Astrocyte (in vitro differentiated cells and primary cell): ENCODE results near the gene CBX6. TPM values are rescaled to one million over a fixed set of nuclear protein-coding genes. Genes with fewer than 3 reads are reported as not detected.

Experiments used
- DNase-seq: peaks from one replicate; pipeline ENCODE4 v3.0.0-alpha.2; 2010; ENCODE audit warnings: low read depth
- FAIRE-seq: peaks from 2 replicates; lab custom pipeline; 2011; peaks lifted over from hg19 to GRCh38; lab: Jason Lieb, UNC
- H2AFZ ChIP-seq: 2 replicates; pipeline ENCODE4 v1.6.0; 2012; ENCODE audit warnings: low read depth, low read length, inconsistent platforms
- H3K27ac ChIP-seq: 2 replicates; pipeline ENCODE4 v1.5.1; 2011; ENCODE audit warnings: low read depth, low read length, inconsistent platforms
- H3K27me3 ChIP-seq: 2 replicates; pipeline ENCODE4 v1.6.0; 2011; ENCODE audit warnings: low read length, inconsistent platforms; ENCODE audit not compliant: insufficient read depth
- H3K36me3 ChIP-seq: 2 replicates; pipeline ENCODE4 v1.5.1; 2011; ENCODE audit warnings: low read length, inconsistent platforms; ENCODE audit not compliant: insufficient read depth
- H3K4me1 ChIP-seq: 2 replicates; pipeline ENCODE4 v1.5.1; 2011; ENCODE audit warnings: low read length, inconsistent platforms; ENCODE audit not compliant: insufficient read depth
- H3K4me2 ChIP-seq: 2 replicates; pipeline ENCODE4 v1.6.0; 2012; ENCODE audit warnings: low read length, inconsistent platforms
- H3K4me3 ChIP-seq: 2 replicates; pipeline ENCODE4 v1.5.1; 2011; ENCODE audit warnings: low read depth, mild to moderate bottlenecking, low read length, inconsistent platforms; ENCODE audit not compliant: insufficient read depth
- H3K79me2 ChIP-seq: 2 replicates; pipeline ENCODE4 v1.6.0; 2012; ENCODE audit warnings: mild to moderate bottlenecking, low read length, inconsistent platforms; ENCODE audit not compliant: insufficient read depth
- H3K9ac ChIP-seq: 2 replicates; pipeline ENCODE4 v1.6.0; 2012; ENCODE audit warnings: mild to moderate bottlenecking, low read length, inconsistent platforms
- H3K9me3 ChIP-seq: 2 replicates; pipeline ENCODE4 v1.5.1; 2012; ENCODE audit warnings: low read depth, mild to moderate bottlenecking, low read length, inconsistent platforms; ENCODE audit not compliant: insufficient read depth
- H4K20me1 ChIP-seq: 2 replicates; pipeline ENCODE4 v1.6.0; 2012; ENCODE audit warnings: low read length, inconsistent platforms; ENCODE audit not compliant: insufficient read depth
- H3K27ac Mint-ChIP-seq: one replicate; pipeline ENCODE4 v1.8.0; 2021; ENCODE audit warnings: mild to moderate bottlenecking, mixed read lengths; ENCODE audit not compliant: unreplicated experiment
- H3K27me3 Mint-ChIP-seq: one replicate; pipeline ENCODE4 v1.8.0; 2021; ENCODE audit warnings: low read depth, mixed read lengths; ENCODE audit not compliant: unreplicated experiment
- H3K36me3 Mint-ChIP-seq: one replicate; pipeline ENCODE4 v1.8.0; 2021; ENCODE audit warnings: low read depth, mixed read lengths; ENCODE audit not compliant: unreplicated experiment
- H3K4me1 Mint-ChIP-seq: one replicate; pipeline ENCODE4 v1.8.0; 2021; ENCODE audit warnings: low read depth, mixed read lengths; ENCODE audit not compliant: unreplicated experiment
- H3K4me3 Mint-ChIP-seq: one replicate; pipeline ENCODE4 v1.8.0; 2021; ENCODE audit warnings: mild to moderate bottlenecking, moderate library complexity, mixed read lengths; ENCODE audit not compliant: unreplicated experiment
- H3K9me3 Mint-ChIP-seq: one replicate; pipeline ENCODE4 v1.8.0; 2021; ENCODE audit warnings: mild to moderate bottlenecking, mixed read lengths; ENCODE audit not compliant: unreplicated experiment
- EZH2 ChIP-seq: IDR thresholded peaks from 2 replicates; pipeline ENCODE4 v1.6.1; 2012; ENCODE audit warnings: mild to moderate bottlenecking, low read length, inconsistent platforms; ENCODE audit not compliant: insufficient read depth
- total RNA-seq: library from RNA; stranded (reverse); gene quantifications from 2 replicates; pipeline ENCODE4 v1.2.1, GENCODE V29; 2021
- TF ChIP-seq, protein P1 (sequence below): IDR thresholded peaks from 2 replicates; pipeline ENCODE4 v1.5.1; 2011; ENCODE audit warnings: low read depth, mild to moderate bottlenecking, inconsistent platforms, low read length, moderate library complexity; ENCODE audit not compliant: insufficient read depth

CBX6 gene
- total RNA-seq, 1 donor from 2014 or later, result 34.9 TPM

- Mint-ChIP-seq H3K27ac (no peak overlapping the region), H3K4me3 (no peak overlapping the region), H3K36me3 (peaks cover 3% of the 10 kb centered on the region), H3K27me3 (no peaks in the 10 kb centered on the region), H3K4me1 (peaks cover 5% of the 10 kb centered on the region), H3K9me3 (no peaks in the 10 kb centered on the region)
- H3K9me3 ChIP-seq, result no peaks in the 10 kb centered on the region
- H3K36me3 ChIP-seq, result no peaks in the 10 kb centered on the region
- H3K9ac ChIP-seq, result peak overlapping the region; percentile 36
- TF ChIP-seq EZH2, result no peak
- TF ChIP-seq, protein P1, sequence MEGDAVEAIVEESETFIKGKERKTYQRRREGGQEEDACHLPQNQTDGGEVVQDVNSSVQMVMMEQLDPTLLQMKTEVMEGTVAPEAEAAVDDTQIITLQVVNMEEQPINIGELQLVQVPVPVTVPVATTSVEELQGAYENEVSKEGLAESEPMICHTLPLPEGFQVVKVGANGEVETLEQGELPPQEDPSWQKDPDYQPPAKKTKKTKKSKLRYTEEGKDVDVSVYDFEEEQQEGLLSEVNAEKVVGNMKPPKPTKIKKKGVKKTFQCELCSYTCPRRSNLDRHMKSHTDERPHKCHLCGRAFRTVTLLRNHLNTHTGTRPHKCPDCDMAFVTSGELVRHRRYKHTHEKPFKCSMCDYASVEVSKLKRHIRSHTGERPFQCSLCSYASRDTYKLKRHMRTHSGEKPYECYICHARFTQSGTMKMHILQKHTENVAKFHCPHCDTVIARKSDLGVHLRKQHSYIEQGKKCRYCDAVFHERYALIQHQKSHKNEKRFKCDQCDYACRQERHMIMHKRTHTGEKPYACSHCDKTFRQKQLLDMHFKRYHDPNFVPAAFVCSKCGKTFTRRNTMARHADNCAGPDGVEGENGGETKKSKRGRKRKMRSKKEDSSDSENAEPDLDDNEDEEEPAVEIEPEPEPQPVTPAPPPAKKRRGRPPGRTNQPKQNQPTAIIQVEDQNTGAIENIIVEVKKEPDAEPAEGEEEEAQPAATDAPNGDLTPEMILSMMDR, result no peak
- no peak overlapping the region for H3K27ac ChIP-seq
- H3K4me3 ChIP-seq, result no peak overlapping the region
- peak overlapping the region; percentile 34 for H3K4me2 ChIP-seq
- H3K79me2 ChIP-seq, result peaks cover 20% of the 10 kb centered on the region
- FAIRE-seq (no peak), DNase-seq (no peak)
- H4K20me1 ChIP-seq, result peaks cover 87% of the 10 kb centered on the region
- H3K27me3 ChIP-seq, result no peaks in the 10 kb centered on the region
- peaks cover 15% of the 10 kb centered on the region for H3K4me1 ChIP-seq
- no peak overlapping the region for H2AFZ ChIP-seq
Measured at GRCh38 chr22:38865201-38866023, 6.6 kb downstream of the CBX6 start.

DNA sequence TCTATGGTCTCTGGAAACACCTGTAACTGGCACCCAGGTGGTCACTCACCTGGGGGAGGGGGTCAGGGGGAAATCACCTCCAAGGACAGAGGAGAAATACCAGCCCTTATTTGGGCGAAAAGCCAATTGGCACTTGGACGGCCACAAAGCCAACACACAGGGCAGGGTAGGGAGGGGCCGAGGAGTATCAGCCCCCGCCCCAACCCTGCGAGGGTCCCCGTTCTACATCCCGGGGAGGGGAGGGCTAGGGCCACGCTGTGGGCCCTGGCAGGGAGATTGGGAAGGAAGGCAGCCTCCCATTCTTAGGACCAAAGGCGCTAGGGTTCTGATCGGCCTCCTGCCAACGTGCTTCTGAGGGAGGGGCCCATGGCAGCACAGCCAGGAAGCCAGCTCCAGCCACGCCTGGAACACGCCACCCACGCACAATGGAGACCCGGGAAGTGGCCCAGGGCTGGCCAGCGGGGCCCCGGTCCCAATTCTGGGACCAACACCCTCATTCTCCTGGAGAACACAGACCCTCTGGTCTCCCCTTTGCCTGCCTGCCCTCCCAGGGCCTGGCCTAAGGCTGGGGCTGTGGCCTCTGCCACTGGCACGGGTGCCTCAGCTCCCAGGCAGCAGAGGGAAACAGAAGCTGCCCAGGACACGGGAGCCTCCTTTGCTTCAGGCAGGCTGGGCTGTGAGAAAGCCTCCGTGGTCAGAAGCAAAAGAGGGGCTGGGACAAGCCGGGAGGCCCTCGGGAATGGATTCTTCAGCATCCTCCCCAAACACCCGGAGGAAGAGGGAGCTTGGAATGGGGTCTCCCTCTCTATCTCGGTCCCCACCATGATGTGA, 7.4 kb downstream of the CBX6 start:
- no peak overlapping the region for H3K27ac ChIP-seq
- Mint-ChIP-seq H3K4me1 (peaks cover 3% of the 10 kb centered on the region), H3K4me3 (peak overlapping the region; percentile 45), H3K27me3 (peaks cover 1% of the 10 kb centered on the region), H3K36me3 (peaks cover 3% of the 10 kb centered on the region), H3K9me3 (no peaks in the 10 kb centered on the region), H3K27ac (no peak overlapping the region)
- H3K9ac ChIP-seq, result peak overlapping the region; percentile 36
- H3K4me2 ChIP-seq, result peak overlapping the region; percentile 34
- H3K36me3 ChIP-seq, result no peaks in the 10 kb centered on the region
- H3K4me1 ChIP-seq, result peaks cover 13% of the 10 kb centered on the region
- no peak overlapping the region for H2AFZ ChIP-seq
- peaks cover 18% of the 10 kb centered on the region for H3K79me2 ChIP-seq
- FAIRE-seq (no peak), DNase-seq (no peak)
- H3K4me3 ChIP-seq, result no peak overlapping the region
- peaks cover 81% of the 10 kb centered on the region for H4K20me1 ChIP-seq
- no peaks in the 10 kb centered on the region for H3K9me3 ChIP-seq
- no peaks in the 10 kb centered on the region for H3K27me3 ChIP-seq
- no peak for TF ChIP-seq EZH2
- TF ChIP-seq, protein P1, result no peak
